GM12801 (cell line): Measurements from ENCODE around the gene WASF3.

Experiments
- CTCF ChIP-seq: IDR thresholded peaks from one replicate; pipeline ENCODE4 v1.5.1; 2011; ENCODE audit warnings: control low read depth; ENCODE audit not compliant: insufficient read length; ENCODE audit errors: extremely low read depth

WASF3 gene

GRCh38 chr13:26673890-26674289 is 116.4 kb downstream of the WASF3 start:
- TF ChIP-seq CTCF, result no peak

- TF ChIP-seq CTCF, result no peak
Measured at GRCh38 chr13:26677156-26677555, 119.7 kb downstream of the WASF3 start.

- TF ChIP-seq CTCF, result no peak
Measured at GRCh38 chr13:26678330-26678729, 120.8 kb downstream of the WASF3 start.

GRCh38 chr13:26678796-26679195 is 121.3 kb downstream of the WASF3 start:
- no peak for TF ChIP-seq CTCF

GRCh38 chr13:26679411-26680122 is 122.1 kb downstream of the WASF3 start:
- TF ChIP-seq CTCF, result no peak

GRCh38 chr13:26680123-26680450 is 122.6 kb downstream of the WASF3 start:
- TF ChIP-seq CTCF, result no peak

GRCh38 chr13:26680572-26680971 is 123.1 kb downstream of the WASF3 start:
- TF ChIP-seq CTCF, result no peak
